Caco-2 (cell line): Measurements from ENCODE around the gene SLC39A11. TPM values are rescaled to one million over a fixed set of nuclear protein-coding genes. Genes with fewer than 3 reads are reported as not detected.
"Not testable (repeated sequence)": the region's sequence is repeated elsewhere in the genome, so short reads cannot be mapped to it uniquely, and the experiment has no call there.

ENCODE experiments used
- BruUV-seq: library from RNA; stranded (reverse); fragments of 400-500 nt; replicated peaks from 2 replicates; lab custom pipeline; 2021; lab: Mats Ljungman, UMichigan
- CTCF ChIA-PET: fragments of 300-600 bp; sonication (Branson Sonifier 250); formaldehyde crosslinking; loops from one replicate; lab custom pipeline; 2022; ENCODE audit warnings: antibody characterized with exemption; lab: Charles Lee
- POLR2A ChIA-PET: fragments of 300-600 bp; sonication (Branson Sonifier 250); formaldehyde crosslinking; loops from one replicate; lab custom pipeline; 2022; ENCODE audit warnings: antibody characterized with exemption; lab: Charles Lee
- DNase-seq, 2 experiments: peaks; one replicate each; pipeline versions ENCODE4 v3.0.0 to v3.0.0-alpha.2; 2020 to 2022
- H3K27me3 ChIP-seq: replicated peaks from 2 replicates; pipeline ENCODE4 v1.6.0; 2011; ENCODE audit warnings: low read length; ENCODE audit not compliant: control insufficient read depth, insufficient read depth
- H3K36me3 ChIP-seq: 2 replicates; pipeline ENCODE4 v1.5.1; 2011; ENCODE audit warnings: low read length; ENCODE audit not compliant: control insufficient read depth, insufficient read depth
- H3K4me1 ChIP-seq: fragments of 250-450 bp; sonication (Bioruptor Pico); 2 replicates; pipeline ENCODE4 v1.5.1; 2020; ENCODE audit warnings: mild to moderate bottlenecking
- H3K4me3 ChIP-seq: 2 replicates; pipeline ENCODE4 v1.5.1; 2011; ENCODE audit warnings: low read depth, mild to moderate bottlenecking, control low read depth, low read length
- H3K9me3 ChIP-seq: fragments of 250-450 bp; sonication (Bioruptor Pico); 2 replicates; pipeline ENCODE4 v1.5.1; 2020; ENCODE audit warnings: mild to moderate bottlenecking, moderate library complexity
- H3K27ac Mint-ChIP-seq: one replicate; pipeline ENCODE4 v1.8.0; 2022; ENCODE audit warnings: mixed read lengths; ENCODE audit not compliant: unreplicated experiment
- H3K27me3 Mint-ChIP-seq: one replicate; pipeline ENCODE4 v1.8.0; 2022; ENCODE audit warnings: mixed read lengths; ENCODE audit not compliant: insufficient read depth, unreplicated experiment
- H3K36me3 Mint-ChIP-seq: one replicate; pipeline ENCODE4 v1.8.0; 2022; ENCODE audit warnings: mild to moderate bottlenecking, mixed read lengths; ENCODE audit not compliant: insufficient read depth, unreplicated experiment
- H3K4me1 Mint-ChIP-seq: one replicate; pipeline ENCODE4 v1.8.0; 2022; ENCODE audit warnings: low read depth, mixed read lengths; ENCODE audit not compliant: unreplicated experiment
- H3K4me3 Mint-ChIP-seq: one replicate; pipeline ENCODE4 v1.8.0; 2022; ENCODE audit warnings: mild to moderate bottlenecking, moderate library complexity, mixed read lengths; ENCODE audit not compliant: unreplicated experiment
- H3K9me3 Mint-ChIP-seq: one replicate; pipeline ENCODE4 v1.8.0; 2022; ENCODE audit warnings: mixed read lengths; ENCODE audit not compliant: unreplicated experiment
- intact Hi-C: fragments of 100-400 bp; cut with micrococcal nuclease; formaldehyde crosslinking; loops from one replicate; pipeline ENCODE4 v1.10.0; 2022; ENCODE audit not compliant: unreplicated experiment
- total RNA-seq: library from RNA; stranded (reverse); gene quantifications from 2 replicates; pipeline ENCODE4 v1.2.3, GENCODE V29; 2022
- TF ChIP-seq, protein P1 (sequence below), 2 experiments: fragments of 200-600 bp in 1 of 2; IDR thresholded peaks; 1 replicate in 1 of 2; 2 replicates in 1 of 2; pipeline versions ENCODE4 v1.5.1 to v1.8.0; 2011 to 2022; ENCODE audit warnings: antibody characterized with exemption in 1 of 2, control low read depth in 1 of 2, inconsistent platforms in 1 of 2, low read depth in 1 of 2, low read length in 1 of 2, mild to moderate bottlenecking in 1 of 2, moderate library complexity in 1 of 2; ENCODE audit not compliant: insufficient read depth in 1 of 2, severe bottlenecking in 1 of 2, unreplicated experiment in 1 of 2

SLC39A11 gene
- total RNA-seq, 1 experiment from 2014 or later = 26.4 TPM

DNA sequence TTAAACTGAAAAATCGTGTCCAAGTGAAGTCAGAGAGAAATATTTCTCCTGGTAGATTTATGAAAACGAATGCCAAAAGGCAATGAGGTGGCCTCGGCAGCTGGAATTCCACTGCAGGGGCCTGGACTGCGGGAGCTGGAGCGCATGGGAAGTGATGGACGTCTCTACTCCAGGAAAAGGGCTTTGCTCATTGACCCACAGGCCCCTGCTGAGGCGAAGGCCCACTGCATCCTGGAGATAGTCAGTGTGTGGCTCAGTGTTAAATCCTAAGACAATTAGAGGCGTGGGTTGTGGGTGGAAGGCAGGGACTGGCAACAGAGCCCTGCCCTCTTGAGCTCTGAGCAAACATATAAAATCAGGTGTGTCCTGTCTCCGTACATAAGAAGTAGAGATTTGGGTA is 191.4 kb downstream of the SLC39A11 start:
- POLR2A ChIA-PET = no interaction called here
- H3K4me1 Mint-ChIP-seq = peaks cover 13% of the 10 kb centered on the region
- H3K4me3 ChIP-seq = no peak overlapping the region
- CTCF ChIA-PET = no interaction called here
- H3K9me3 Mint-ChIP-seq = no peaks in the 10 kb centered on the region
- no peaks in the 10 kb centered on the region for H3K27me3 ChIP-seq
- H3K27ac Mint-ChIP-seq = no peak overlapping the region
- H3K4me1 ChIP-seq = no peaks in the 10 kb centered on the region
- TF ChIP-seq, protein P1, sequence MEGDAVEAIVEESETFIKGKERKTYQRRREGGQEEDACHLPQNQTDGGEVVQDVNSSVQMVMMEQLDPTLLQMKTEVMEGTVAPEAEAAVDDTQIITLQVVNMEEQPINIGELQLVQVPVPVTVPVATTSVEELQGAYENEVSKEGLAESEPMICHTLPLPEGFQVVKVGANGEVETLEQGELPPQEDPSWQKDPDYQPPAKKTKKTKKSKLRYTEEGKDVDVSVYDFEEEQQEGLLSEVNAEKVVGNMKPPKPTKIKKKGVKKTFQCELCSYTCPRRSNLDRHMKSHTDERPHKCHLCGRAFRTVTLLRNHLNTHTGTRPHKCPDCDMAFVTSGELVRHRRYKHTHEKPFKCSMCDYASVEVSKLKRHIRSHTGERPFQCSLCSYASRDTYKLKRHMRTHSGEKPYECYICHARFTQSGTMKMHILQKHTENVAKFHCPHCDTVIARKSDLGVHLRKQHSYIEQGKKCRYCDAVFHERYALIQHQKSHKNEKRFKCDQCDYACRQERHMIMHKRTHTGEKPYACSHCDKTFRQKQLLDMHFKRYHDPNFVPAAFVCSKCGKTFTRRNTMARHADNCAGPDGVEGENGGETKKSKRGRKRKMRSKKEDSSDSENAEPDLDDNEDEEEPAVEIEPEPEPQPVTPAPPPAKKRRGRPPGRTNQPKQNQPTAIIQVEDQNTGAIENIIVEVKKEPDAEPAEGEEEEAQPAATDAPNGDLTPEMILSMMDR (IDR thresholded peaks at IDR 0.05; ENCODE audit: insufficient read depth in 1 of 2, low read depth in 1 of 2, low read length in 1 of 2, severe bottlenecking in 1 of 2, unreplicated experiment in 1 of 2) = no peak
- H3K9me3 ChIP-seq = no peaks in the 10 kb centered on the region
- no peaks in the 10 kb centered on the region for H3K36me3 ChIP-seq
- no TSS peak for BruUV-seq
- DNase-seq = no peak
- H3K27me3 Mint-ChIP-seq = no peaks in the 10 kb centered on the region
- intact Hi-C loops = no loop called here
- H3K4me3 Mint-ChIP-seq = no peak overlapping the region
- H3K36me3 Mint-ChIP-seq = no peaks in the 10 kb centered on the region

DNA sequence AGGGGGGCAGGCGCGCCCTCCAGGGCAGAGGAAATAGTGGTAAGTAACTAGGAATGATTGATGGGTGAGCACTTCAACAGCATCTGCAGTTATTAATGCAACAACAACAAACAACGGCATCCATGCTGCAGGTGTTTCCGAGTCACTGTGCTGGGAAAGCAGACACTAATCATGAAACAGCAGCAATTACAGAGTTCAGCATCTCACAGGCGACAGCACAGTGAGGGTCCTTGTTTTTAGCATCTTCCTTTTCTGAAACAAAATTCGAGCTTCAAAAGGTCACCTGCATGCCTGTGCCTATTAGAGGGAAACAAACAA is 191.9 kb downstream of the SLC39A11 start:
- CTCF ChIA-PET = no interaction called here
- Mint-ChIP-seq H3K9me3 (no peaks in the 10 kb centered on the region), H3K4me3 (no peak overlapping the region), H3K4me1 (peaks cover 13% of the 10 kb centered on the region), H3K36me3 (no peaks in the 10 kb centered on the region), H3K27me3 (no peaks in the 10 kb centered on the region), H3K27ac (no peak overlapping the region)
- POLR2A ChIA-PET = no interaction called here
- TF ChIP-seq, protein P1 (IDR thresholded peaks at IDR 0.05; ENCODE audit: insufficient read depth in 1 of 2, low read depth in 1 of 2, low read length in 1 of 2, severe bottlenecking in 1 of 2, unreplicated experiment in 1 of 2) = no peak
- Histone ChIP-seq H3K36me3 (no peaks in the 10 kb centered on the region), H3K27me3 (no peaks in the 10 kb centered on the region), H3K4me3 (no peak overlapping the region), H3K4me1 (no peaks in the 10 kb centered on the region), H3K9me3 (no peaks in the 10 kb centered on the region)
- no TSS peak for BruUV-seq
- DNase-seq = no peak
- intact Hi-C loops = no loop called here

DNA sequence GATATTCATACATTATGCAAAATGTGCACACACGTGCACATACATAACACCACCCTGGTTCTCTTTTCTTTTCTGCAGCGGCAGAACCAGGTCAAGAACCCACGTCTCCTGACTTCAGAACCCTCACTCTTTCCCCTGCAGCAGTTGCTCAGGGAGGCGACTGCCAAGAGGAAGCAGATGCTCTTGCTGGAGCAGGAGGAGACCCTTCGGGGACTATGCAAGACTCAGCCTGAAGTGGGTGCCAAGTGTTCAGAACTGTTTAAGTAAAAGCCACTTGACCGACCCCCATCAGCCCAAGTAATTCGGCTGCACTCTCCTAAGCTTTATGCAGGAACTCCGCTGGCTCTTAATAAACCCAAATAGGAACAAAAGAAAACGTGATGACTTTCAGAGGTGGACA is 193.8 kb downstream of the SLC39A11 start:
- no peak for DNase-seq
- Histone ChIP-seq H3K27me3 (no peaks in the 10 kb centered on the region), H3K4me3 (no peak overlapping the region), H3K4me1 (no peaks in the 10 kb centered on the region), H3K9me3 (no peaks in the 10 kb centered on the region), H3K36me3 (no peaks in the 10 kb centered on the region)
- ChIA-PET POLR2A (no interaction called here), CTCF (no interaction called here)
- intact Hi-C loops = no loop called here
- Mint-ChIP-seq H3K27ac (no peak overlapping the region), H3K27me3 (no peaks in the 10 kb centered on the region), H3K4me1 (peaks cover 13% of the 10 kb centered on the region), H3K4me3 (no peak overlapping the region), H3K36me3 (no peaks in the 10 kb centered on the region), H3K9me3 (no peaks in the 10 kb centered on the region)
- BruUV-seq = no TSS peak
- TF ChIP-seq, protein P1 (IDR thresholded peaks at IDR 0.05; ENCODE audit: insufficient read depth in 1 of 2, low read depth in 1 of 2, low read length in 1 of 2, severe bottlenecking in 1 of 2, unreplicated experiment in 1 of 2) = no peak

DNA sequence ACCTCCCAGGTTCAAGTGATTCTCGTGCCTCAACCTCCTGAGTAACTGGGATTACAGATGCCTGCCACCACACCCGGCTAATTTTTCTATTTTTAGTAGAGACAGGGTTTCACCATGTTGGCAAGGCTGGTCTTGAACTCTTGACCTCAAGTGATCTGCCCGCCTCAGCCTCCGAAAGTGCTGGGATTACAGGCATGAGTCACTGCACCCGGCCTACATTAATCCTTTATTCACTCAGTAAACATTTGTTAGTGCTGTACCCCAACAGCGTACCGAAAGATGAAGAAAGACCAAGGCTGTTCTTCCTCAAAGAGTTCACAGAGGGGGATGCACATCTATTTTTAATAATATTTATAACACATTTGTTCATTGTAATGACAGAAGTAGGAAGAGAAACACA is 196.2 kb downstream of the SLC39A11 start:
- H3K27me3 Mint-ChIP-seq, H3K9me3 Mint-ChIP-seq, H3K4me1 Mint-ChIP-seq, H3K27ac Mint-ChIP-seq, H3K27me3 ChIP-seq, H3K36me3 ChIP-seq, DNase-seq, H3K9me3 ChIP-seq, CTCF ChIA-PET, intact Hi-C loops, H3K4me3 Mint-ChIP-seq, BruUV-seq, H3K4me3 ChIP-seq, H3K36me3 Mint-ChIP-seq, POLR2A ChIA-PET, H3K4me1 ChIP-seq: not testable (repeated sequence)
